Measurements from ENCODE around the gene FZR1. TPM values are rescaled to one million over a fixed set of nuclear protein-coding genes. Genes with fewer than 3 reads are reported as not detected.
"Not testable (repeated sequence)": the region's sequence is repeated elsewhere in the genome, so short reads cannot be mapped to it uniquely, and the experiment has no call there.

FZR1 gene
- total RNA-seq, 1 experiment from 2014 or later, result 51.4 TPM

DNA sequence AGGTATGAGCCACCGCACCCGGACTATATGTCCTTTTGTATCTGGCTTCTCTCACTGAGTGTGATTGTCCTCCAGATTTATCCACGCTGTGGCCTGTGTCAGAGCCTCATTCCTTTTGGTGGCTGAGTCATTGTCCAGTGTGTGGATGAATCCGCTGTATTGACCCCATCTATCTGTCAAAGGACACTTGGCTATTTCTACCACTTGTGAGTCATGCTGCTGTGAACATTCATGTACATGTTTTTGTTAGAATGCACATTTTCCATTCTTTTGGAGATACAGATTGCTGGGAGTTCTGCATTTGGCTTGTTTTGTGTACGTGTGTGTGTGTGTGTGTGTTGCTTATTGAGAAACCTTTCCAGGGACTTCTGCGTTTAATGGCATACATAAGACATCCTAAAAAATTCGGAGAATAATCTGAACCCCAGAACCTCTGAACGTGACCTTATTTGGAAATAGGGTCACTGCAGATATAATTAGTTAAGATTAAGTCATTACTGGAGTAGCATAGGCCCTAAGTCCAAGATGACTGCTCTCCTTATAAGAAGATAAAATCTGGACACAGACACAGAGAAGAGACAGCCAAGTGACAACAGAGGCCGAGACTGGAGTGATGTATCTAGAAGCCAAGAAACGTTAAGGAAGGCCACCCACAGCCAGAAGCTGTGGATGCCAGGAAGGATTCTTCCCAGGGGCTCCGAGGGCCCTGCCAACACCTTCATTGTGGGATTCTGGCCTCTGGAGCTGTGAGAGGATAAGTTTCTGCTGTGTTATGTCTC is 74.2 kb downstream of the FZR1 start:
- DNase-seq, result no peak
- Histone ChIP-seq H3K9ac (ENCODE audit: extremely low read depth, insufficient read length, low read length) (no peak overlapping the region), H3K9me3 (ENCODE audit: control insufficient read depth, low read depth, low read length) (no peaks in the 10 kb centered on the region), H3T11ph (ENCODE audit: low read length) (no peak overlapping the region), H4K20me1 (ENCODE audit: control insufficient read depth, insufficient read depth, insufficient read length) (no peaks in the 10 kb centered on the region), H2BK12ac (ENCODE audit: insufficient read length, low read depth, low read length) (no peak overlapping the region), H2AFZ (ENCODE audit: low read length) (no peak overlapping the region), H3K79me2 (ENCODE audit: insufficient read depth, low read length) (no peaks in the 10 kb centered on the region), H3K79me1 (ENCODE audit: insufficient read depth, low read depth, low read length, poor library complexity, severe bottlenecking) (no peaks in the 10 kb centered on the region), H2AK5ac (ENCODE audit: insufficient read length, low read length) (no peak overlapping the region), H2BK120ac (ENCODE audit: low read depth, low read length, poor library complexity, severe bottlenecking) (no peak overlapping the region), H3K56ac (ENCODE audit: insufficient read length, low read depth, low read length) (no peak overlapping the region), H2BK20ac (ENCODE audit: low read depth, low read length, poor library complexity, severe bottlenecking) (no peak overlapping the region), H4K8ac (replicated peaks; ENCODE audit: insufficient read length, low read depth, low read length) (no peak overlapping the region), H4K5ac (ENCODE audit: insufficient read length, low read depth, low read length) (no peak overlapping the region), H2BK5ac (ENCODE audit: insufficient read length, low read length) (no peak overlapping the region), H3K23ac (ENCODE audit: insufficient read length, low read depth, low read length) (no peak overlapping the region), H3K27me3 (ENCODE audit: insufficient read depth, low read length) (no peaks in the 10 kb centered on the region; the same call in 1 of the 2 replicates), H3K4me1 (ENCODE audit: insufficient read depth, low read length) (no peaks in the 10 kb centered on the region), H3K4ac (ENCODE audit: low read depth, low read length) (no peak overlapping the region), H4K91ac (ENCODE audit: insufficient read length, low read depth, low read length) (no peak overlapping the region), H3K18ac (ENCODE audit: insufficient read length, low read depth, low read length) (no peak overlapping the region), H3K27ac (ENCODE audit: insufficient read length, low read depth, low read length) (no peak overlapping the region), H3K14ac (ENCODE audit: insufficient read depth, low read length) (no peak overlapping the region), H2BK15ac (ENCODE audit: low read depth, low read length) (no peak overlapping the region), H3K4me2 (ENCODE audit: insufficient read depth, insufficient read length, low read length) (no peak overlapping the region), H3K23me2 (ENCODE audit: insufficient read length, low read depth, low read length, poor library complexity, severe bottlenecking) (peaks cover 15% of the 10 kb centered on the region)
- H3K27ac Mint-ChIP-seq, result no peak overlapping the region
- H3K9me3 Mint-ChIP-seq, result no peaks in the 10 kb centered on the region; a peak in 1 of 5 replicates
- TF ChIP-seq, protein P1, sequence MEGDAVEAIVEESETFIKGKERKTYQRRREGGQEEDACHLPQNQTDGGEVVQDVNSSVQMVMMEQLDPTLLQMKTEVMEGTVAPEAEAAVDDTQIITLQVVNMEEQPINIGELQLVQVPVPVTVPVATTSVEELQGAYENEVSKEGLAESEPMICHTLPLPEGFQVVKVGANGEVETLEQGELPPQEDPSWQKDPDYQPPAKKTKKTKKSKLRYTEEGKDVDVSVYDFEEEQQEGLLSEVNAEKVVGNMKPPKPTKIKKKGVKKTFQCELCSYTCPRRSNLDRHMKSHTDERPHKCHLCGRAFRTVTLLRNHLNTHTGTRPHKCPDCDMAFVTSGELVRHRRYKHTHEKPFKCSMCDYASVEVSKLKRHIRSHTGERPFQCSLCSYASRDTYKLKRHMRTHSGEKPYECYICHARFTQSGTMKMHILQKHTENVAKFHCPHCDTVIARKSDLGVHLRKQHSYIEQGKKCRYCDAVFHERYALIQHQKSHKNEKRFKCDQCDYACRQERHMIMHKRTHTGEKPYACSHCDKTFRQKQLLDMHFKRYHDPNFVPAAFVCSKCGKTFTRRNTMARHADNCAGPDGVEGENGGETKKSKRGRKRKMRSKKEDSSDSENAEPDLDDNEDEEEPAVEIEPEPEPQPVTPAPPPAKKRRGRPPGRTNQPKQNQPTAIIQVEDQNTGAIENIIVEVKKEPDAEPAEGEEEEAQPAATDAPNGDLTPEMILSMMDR (conservative IDR thresholded peaks at IDR 0.05), result no peak
- H3K27me3 Mint-ChIP-seq (ENCODE audit: low read depth), result peaks cover 49% of the 10 kb centered on the region
- WGBS (ENCODE audit: extremely low coverage, insufficient read length, low lambda C conversion rate), result no CpG with 5 or more reads among the region's 11 CpGs
- peaks cover 2 to 3% (median 3%) of the 10 kb centered on the region in 3 experiments; a peak in 6 of 7 replicates for H3K36me3 Mint-ChIP-seq (ENCODE audit: insufficient read depth in 1 of 3, low read depth in 3 of 3)
- no peak overlapping the region for H3K4me3 Mint-ChIP-seq
- peaks cover 7 to 14% of the 10 kb centered on the region in 2 experiments for H3K4me1 Mint-ChIP-seq

- H4K8ac ChIP-seq (replicated peaks; ENCODE audit: insufficient read length, low read depth, low read length); H3K4me2 ChIP-seq (ENCODE audit: insufficient read depth, insufficient read length, low read length); H3K4ac ChIP-seq (ENCODE audit: low read depth, low read length); H3K23ac ChIP-seq (ENCODE audit: insufficient read length, low read depth, low read length); H3K4me1 ChIP-seq (ENCODE audit: insufficient read depth, low read length); H2BK20ac ChIP-seq (ENCODE audit: low read depth, low read length, poor library complexity, severe bottlenecking); H3K18ac ChIP-seq (ENCODE audit: insufficient read length, low read depth, low read length); H3K56ac ChIP-seq (ENCODE audit: insufficient read length, low read depth, low read length); DNase-seq; H3K9me3 ChIP-seq (ENCODE audit: control insufficient read depth, low read depth, low read length); H4K91ac ChIP-seq (ENCODE audit: insufficient read length, low read depth, low read length); H3K9ac ChIP-seq (ENCODE audit: extremely low read depth, insufficient read length, low read length); H3K27ac Mint-ChIP-seq; H3K36me3 Mint-ChIP-seq (ENCODE audit: insufficient read depth in 1 of 3, low read depth in 3 of 3); H3K27ac ChIP-seq (ENCODE audit: insufficient read length, low read depth, low read length); H2BK120ac ChIP-seq (ENCODE audit: low read depth, low read length, poor library complexity, severe bottlenecking); H4K5ac ChIP-seq (ENCODE audit: insufficient read length, low read depth, low read length); H3K79me1 ChIP-seq (ENCODE audit: insufficient read depth, low read depth, low read length, poor library complexity, severe bottlenecking); H3K14ac ChIP-seq (ENCODE audit: insufficient read depth, low read length); H2AFZ ChIP-seq (ENCODE audit: low read length); H2BK5ac ChIP-seq (ENCODE audit: insufficient read length, low read length); H3K4me1 Mint-ChIP-seq; H3T11ph ChIP-seq (ENCODE audit: low read length); H2AK5ac ChIP-seq (ENCODE audit: insufficient read length, low read length); H3K4me3 Mint-ChIP-seq; H3K27me3 ChIP-seq (ENCODE audit: insufficient read depth, low read length); H3K79me2 ChIP-seq (ENCODE audit: insufficient read depth, low read length); H2BK12ac ChIP-seq (ENCODE audit: insufficient read length, low read depth, low read length); H3K9me3 Mint-ChIP-seq; H4K20me1 ChIP-seq (ENCODE audit: control insufficient read depth, insufficient read depth, insufficient read length); H2BK15ac ChIP-seq (ENCODE audit: low read depth, low read length): not testable (repeated sequence)
- peaks cover 59% of the 10 kb centered on the region for H3K27me3 Mint-ChIP-seq (ENCODE audit: low read depth)
- no CpG with 5 or more reads among the region's 4 CpGs for WGBS (ENCODE audit: extremely low coverage, insufficient read length, low lambda C conversion rate)
- H3K23me2 ChIP-seq (ENCODE audit: insufficient read length, low read depth, low read length, poor library complexity, severe bottlenecking), result peaks cover 10% of the 10 kb centered on the region
Observed at GRCh38 chr19:3581792-3582191, 75.7 kb downstream of the FZR1 start.

All from H9 (cell line).